A673 (cell line): Measurements from ENCODE around the gene GYS1. TPM values are rescaled to one million over a fixed set of nuclear protein-coding genes. Genes with fewer than 3 reads are reported as not detected.

Experiments used
- BruUV-seq: library from RNA; stranded (reverse); fragments of 400-500 nt; replicated peaks from 2 replicates; lab custom pipeline; 2021; lab: Mats Ljungman, UMichigan
- CTCF ChIA-PET: fragments of 300-600 bp; sonication (Branson Sonifier 250); formaldehyde crosslinking; loops from one replicate; lab custom pipeline; 2022; ENCODE audit warnings: antibody characterized with exemption; lab: Charles Lee
- POLR2A ChIA-PET: fragments of 300-600 bp; sonication (Branson Sonifier 250); formaldehyde crosslinking; loops from one replicate; lab custom pipeline; 2022; ENCODE audit warnings: antibody characterized with exemption; ENCODE audit not compliant: low non-redundant PET; lab: Charles Lee
- DNase-seq: peaks from one replicate; pipeline ENCODE4 v3.0.0-alpha.2; 2015; ENCODE audit warnings: low spot score
- H3K27ac ChIP-seq: fragments of 200-600 bp; sonication (generic); 2 replicates; pipeline ENCODE4 v1.5.1; 2016; ENCODE audit warnings: mixed run types, low read depth, mild to moderate bottlenecking, mixed read lengths, antibody characterized with exemption, low read length; ENCODE audit not compliant: poor library complexity, severe bottlenecking
- H3K27me3 ChIP-seq: fragments of 200-600 bp; sonication (generic); replicated peaks from 2 replicates; pipeline ENCODE4 v1.6.1; 2017; ENCODE audit warnings: mixed run types, low read depth, mild to moderate bottlenecking, mixed read lengths, antibody characterized with exemption, low read length; ENCODE audit not compliant: insufficient read depth, poor library complexity
- H3K36me3 ChIP-seq: fragments of 200-600 bp; sonication (generic); 2 replicates; pipeline ENCODE4 v1.6.1; 2016; ENCODE audit warnings: mixed run types, mild to moderate bottlenecking, mixed read lengths, antibody characterized with exemption, low read length; ENCODE audit not compliant: insufficient read depth, poor library complexity, severe bottlenecking
- H3K4me1 ChIP-seq: fragments of 200-600 bp; sonication (generic); 2 replicates; pipeline ENCODE4 v1.6.1; 2017; ENCODE audit warnings: mixed run types, mild to moderate bottlenecking, mixed read lengths, antibody characterized with exemption, low read length; ENCODE audit not compliant: insufficient read depth, poor library complexity, severe bottlenecking
- H3K4me3 ChIP-seq: fragments of 200-600 bp; sonication (generic); 2 replicates; pipeline ENCODE4 v1.5.1; 2016; ENCODE audit warnings: low read depth, mixed run types, mild to moderate bottlenecking, mixed read lengths, low read length; ENCODE audit not compliant: poor library complexity, severe bottlenecking
- H3K9me3 ChIP-seq: fragments of 200-600 bp; sonication (generic); 2 replicates; pipeline ENCODE4 v1.6.1; 2016; ENCODE audit warnings: mixed run types, low read depth, mild to moderate bottlenecking, mixed read lengths, antibody characterized with exemption, low read length; ENCODE audit not compliant: poor library complexity, severe bottlenecking
- CTCF ChIP-seq: fragments of 300-800, 200-600 bp; sonication (generic); conservative IDR thresholded peaks from 2 replicates; pipeline ENCODE4 v1.5.1; 2017; ENCODE audit warnings: low read depth, mild to moderate bottlenecking, antibody characterized with exemption, low read length, moderate library complexity, mixed read lengths
- EZH2 ChIP-seq: fragments of 200-600 bp; sonication (generic); IDR thresholded peaks from 2 replicates; pipeline ENCODE4 v1.6.1; 2017; ENCODE audit warnings: borderline replicate concordance, low read depth, mild to moderate bottlenecking, mixed read lengths, antibody characterized with exemption, low read length; ENCODE audit not compliant: poor library complexity, severe bottlenecking
- intact Hi-C: fragments of 100-400 bp; cut with micrococcal nuclease; formaldehyde crosslinking; loops from one replicate; pipeline ENCODE4 v1.10.0; 2022; ENCODE audit not compliant: unreplicated experiment
- total RNA-seq: library from RNA; stranded (reverse); gene quantifications from 2 replicates; pipeline ENCODE4 v1.2.3, GENCODE V29; 2021

Gene GYS1
- total RNA-seq, 1 experiment from 2014 or later: 57.0 TPM

GRCh38 chr19:48991873-48992580, 1.1 kb downstream of the GYS1 start:
- TF ChIP-seq EZH2 (no peak), CTCF (no peak)
- H3K27me3 ChIP-seq: no peaks in the 10 kb centered on the region
- peak overlapping the region; percentile 79 for H3K4me3 ChIP-seq
- peaks cover 14% of the 10 kb centered on the region for H3K4me1 ChIP-seq
- intact Hi-C loops: loop anchor here (5.0 kb wide), 1 partner anchor 220 kb away; no protein-coding TSS in a partner anchor
- DNase-seq: peak; percentile 68
- peaks cover 14% of the 10 kb centered on the region for H3K36me3 ChIP-seq
- CTCF ChIA-PET: interaction anchor here (2.1 kb wide), 1 partner anchor 21 kb away, joined by 14 read pairs; no protein-coding TSS in a partner anchor
- BruUV-seq: no TSS peak
- H3K9me3 ChIP-seq: no peaks in the 10 kb centered on the region
- peak overlapping the region; percentile 85 for H3K27ac ChIP-seq
- POLR2A ChIA-PET: interaction anchor here (0.6 to 0.8 kb wide), 2 partner anchors 37 to 207 kb away, joined by 3 to 4 read pairs; no protein-coding TSS in a partner anchor

GRCh38 chr19:48991011-48991609, 2.0 kb downstream of the GYS1 start:
- intact Hi-C loops: loop anchor here (5.0 kb wide), 1 partner anchor 221 kb away; no protein-coding TSS in a partner anchor
- no TSS peak for BruUV-seq
- POLR2A ChIA-PET: no interaction called here

GRCh38 chr19:48990400-48990799, 2.7 kb downstream of the GYS1 start:
- intact Hi-C loops: loop anchor here (5.0 kb wide), 1 partner anchor 222 kb away; no protein-coding TSS in a partner anchor
- CTCF ChIA-PET: no interaction called here
- Histone ChIP-seq H3K9me3 (no peaks in the 10 kb centered on the region), H3K4me3 (no peak overlapping the region), H3K4me1 (peaks cover 14% of the 10 kb centered on the region), H3K27ac (no peak overlapping the region), H3K27me3 (no peaks in the 10 kb centered on the region), H3K36me3 (peaks cover 25% of the 10 kb centered on the region)
- no TSS peak for BruUV-seq
- DNase-seq: no peak
- no peak for TF ChIP-seq CTCF
- no peak for TF ChIP-seq EZH2
- POLR2A ChIA-PET: no interaction called here

More at GRCh38 chr19:48991011-48991609, 2.0 kb downstream of the GYS1 start:
- Histone ChIP-seq H3K36me3 (peaks cover 18% of the 10 kb centered on the region), H3K27me3 (no peaks in the 10 kb centered on the region), H3K9me3 (no peaks in the 10 kb centered on the region), H3K4me3 (peak overlapping the region; percentile 79), H3K27ac (peak overlapping the region; percentile 85), H3K4me1 (peaks cover 14% of the 10 kb centered on the region)
- no peak for TF ChIP-seq EZH2
- no peak for TF ChIP-seq CTCF
- CTCF ChIA-PET: no interaction called here
- no peak for DNase-seq
